Spinal cord (tissue), 10 donors: ENCODE results near the gene LRRC4C. TPM values are rescaled to one million over a fixed set of nuclear protein-coding genes. Genes with fewer than 3 reads are reported as not detected.

ENCODE experiments used
- DNase-seq, 6 donors: peaks; one replicate each; pipeline versions ENCODE4 v3.0.0 to v3.0.0-alpha.2; 2013 to 2015; ENCODE audit warnings: low spot score in 6 of 6, low read depth in 4 of 6
- H3K27ac ChIP-seq: one replicate; pipeline ENCODE4 v1.5.1; 2013; ENCODE audit warnings: low read depth, low read length, control low read depth
- H3K27me3 ChIP-seq: one replicate; pipeline ENCODE4 v1.6.1; 2013; ENCODE audit warnings: low read length; ENCODE audit not compliant: control insufficient read depth, insufficient read depth
- H3K36me3 ChIP-seq: one replicate; pipeline ENCODE4 v1.6.1; 2013; ENCODE audit warnings: low read length; ENCODE audit not compliant: control insufficient read depth, insufficient read depth
- H3K4me1 ChIP-seq: one replicate; pipeline ENCODE4 v1.6.1; 2013; ENCODE audit warnings: low read length; ENCODE audit not compliant: control insufficient read depth, insufficient read depth
- H3K4me3 ChIP-seq: one replicate; pipeline ENCODE4 v1.5.1; 2013; ENCODE audit warnings: low read depth, low read length, control low read depth
- H3K9me3 ChIP-seq: one replicate; pipeline ENCODE4 v1.6.1; 2013; ENCODE audit warnings: low read length; ENCODE audit not compliant: control insufficient read depth, insufficient read depth
- WGBS: methylation state at CpG from one replicate; pipeline ENCODE4 v1.1.5; 2013; ENCODE audit warnings: missing lambda C conversion rate; ENCODE audit not compliant: insufficient coverage; 5-methylcytosine and 5-hydroxymethylcytosine counted together
- polyA plus RNA-seq, 2 donors: library from polyadenylated mRNA; unstranded; fragments of 120-200 nt; gene quantifications; one replicate each; pipeline ENCODE4 v1.2.1, GENCODE V29; 2013; ENCODE audit not compliant: insufficient read length in 2 of 2
- total RNA-seq, 2 donors: library from RNA; depleted of rRNA in 1 of 2; stranded (reverse); fragments of 120-200 nt in 1 of 2; fragments of >200 nt in 1 of 2; gene quantifications; one replicate each; pipeline versions ENCODE4 v1.2.3 to v1.2.4, GENCODE V29; 2013 to 2014
- donor health status: healthy.

Gene LRRC4C
- total and polyA plus RNA-seq, 4 donors = 25.6 to 54.9 (median 39.0) TPM

GRCh38 chr11:40273192-40273732 is 1186.2 kb downstream of the LRRC4C start:
- Histone ChIP-seq H3K9me3 (no peaks in the 10 kb centered on the region), H3K4me3 (no peak overlapping the region), H3K4me1 (no peaks in the 10 kb centered on the region), H3K27me3 (no peaks in the 10 kb centered on the region), H3K36me3 (no peaks in the 10 kb centered on the region), H3K27ac (no peak overlapping the region)
- no CpG with 5 or more reads among the region's 1 CpG for WGBS
- DNase-seq = no peak

- Histone ChIP-seq H3K27ac (no peak overlapping the region), H3K9me3 (no peaks in the 10 kb centered on the region), H3K36me3 (no peaks in the 10 kb centered on the region), H3K27me3 (no peaks in the 10 kb centered on the region), H3K4me3 (no peak overlapping the region), H3K4me1 (no peaks in the 10 kb centered on the region)
- no peak for DNase-seq
- WGBS = 67% methylated on average over 1 of the region's 5 CpGs
Observed at GRCh38 chr11:40271361-40271760, 1188.1 kb downstream of the LRRC4C start.

DNA sequence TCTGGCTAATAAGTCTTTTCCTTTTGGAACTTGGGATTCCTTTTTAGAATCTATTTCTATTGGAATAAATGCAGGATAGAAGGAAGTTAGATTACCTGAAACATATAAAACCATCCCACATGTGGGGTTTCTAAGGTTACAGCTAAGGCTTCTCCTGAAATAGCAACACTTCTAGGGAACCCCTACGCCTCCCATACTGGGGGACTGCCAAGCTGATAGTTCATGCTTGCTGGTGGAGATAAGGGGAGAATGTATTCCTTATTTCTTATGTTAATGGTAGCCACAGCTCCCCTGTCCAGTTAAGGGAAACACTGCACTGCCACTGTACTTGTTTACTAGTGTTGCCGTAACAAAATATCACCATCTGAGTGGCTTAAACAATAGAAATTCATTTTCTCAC is 1189.6 kb downstream of the LRRC4C start:
- Histone ChIP-seq H3K4me1 (no peaks in the 10 kb centered on the region), H3K4me3 (no peak overlapping the region), H3K27ac (no peak overlapping the region), H3K9me3 (no peaks in the 10 kb centered on the region), H3K27me3 (no peaks in the 10 kb centered on the region), H3K36me3 (no peaks in the 10 kb centered on the region)
- DNase-seq = no peak
- WGBS = 80% methylated on average over 1 of the region's 2 CpGs

- H3K27me3 ChIP-seq = no peaks in the 10 kb centered on the region
- no peak overlapping the region for H3K4me3 ChIP-seq
- no peak overlapping the region for H3K27ac ChIP-seq
- no peaks in the 10 kb centered on the region for H3K4me1 ChIP-seq
- no peaks in the 10 kb centered on the region for H3K9me3 ChIP-seq
- no peaks in the 10 kb centered on the region for H3K36me3 ChIP-seq
- WGBS = 100% methylated on average over 1 of the region's 2 CpGs
- peak in 1 of 6 donors; percentile 69 for DNase-seq
Observed at GRCh38 chr11:40268551-40268950, 1190.9 kb downstream of the LRRC4C start.

- whole genome bisulfite sequencing = no CpG with 5 or more reads among the region's 1 CpG
- DNase-seq = no peak
- no peaks in the 10 kb centered on the region for H3K27me3 ChIP-seq
- H3K4me1 ChIP-seq = no peaks in the 10 kb centered on the region
- no peaks in the 10 kb centered on the region for H3K36me3 ChIP-seq
- no peak overlapping the region for H3K27ac ChIP-seq
- peaks cover 2% of the 10 kb centered on the region for H3K9me3 ChIP-seq
- H3K4me3 ChIP-seq = no peak overlapping the region
Observed at GRCh38 chr11:40255457-40255856, 1204.0 kb downstream of the LRRC4C start.

GRCh38 chr11:40253166-40253565 is 1206.3 kb downstream of the LRRC4C start:
- no CpG with 5 or more reads among the region's 1 CpG for WGBS
- H3K4me3 ChIP-seq = no peak overlapping the region
- no peak for DNase-seq
- no peaks in the 10 kb centered on the region for H3K9me3 ChIP-seq
- no peaks in the 10 kb centered on the region for H3K27me3 ChIP-seq
- no peak overlapping the region for H3K27ac ChIP-seq
- no peaks in the 10 kb centered on the region for H3K36me3 ChIP-seq
- H3K4me1 ChIP-seq = no peaks in the 10 kb centered on the region

GRCh38 chr11:40252236-40252635 is 1207.2 kb downstream of the LRRC4C start:
- DNase-seq = no peak
- Histone ChIP-seq H3K4me3 (no peak overlapping the region), H3K9me3 (no peaks in the 10 kb centered on the region), H3K4me1 (no peaks in the 10 kb centered on the region), H3K27me3 (no peaks in the 10 kb centered on the region), H3K27ac (no peak overlapping the region), H3K36me3 (no peaks in the 10 kb centered on the region)
- no CpG with 5 or more reads among the region's 4 CpGs for WGBS

DNA sequence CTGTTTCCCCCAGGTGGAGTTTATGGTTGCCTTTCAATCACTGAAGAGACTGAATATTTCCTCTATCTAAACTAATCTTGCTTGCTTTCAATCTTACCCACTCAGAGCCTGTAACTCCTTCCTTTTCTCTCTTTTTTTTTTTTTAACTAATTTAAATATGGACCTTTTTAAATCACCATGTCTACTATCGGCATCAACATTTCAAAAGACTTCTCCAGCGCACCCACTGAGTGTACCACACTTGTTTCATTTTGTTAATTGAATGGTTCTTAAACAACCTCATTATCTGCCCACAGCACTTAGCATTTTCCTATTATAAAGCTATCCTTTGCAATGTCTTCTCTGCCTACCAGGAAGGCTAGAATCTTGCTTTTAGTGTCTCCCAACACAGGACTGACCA is 1212.5 kb downstream of the LRRC4C start:
- no peaks in the 10 kb centered on the region for H3K27me3 ChIP-seq
- DNase-seq = peak in 1 of 6 donors; percentile 63
- no peaks in the 10 kb centered on the region for H3K4me1 ChIP-seq
- no peak overlapping the region for H3K27ac ChIP-seq
- no peaks in the 10 kb centered on the region for H3K36me3 ChIP-seq
- WGBS = 33% methylated on average over 1 of the region's 2 CpGs
- no peak overlapping the region for H3K4me3 ChIP-seq
- H3K9me3 ChIP-seq = no peaks in the 10 kb centered on the region

DNA sequence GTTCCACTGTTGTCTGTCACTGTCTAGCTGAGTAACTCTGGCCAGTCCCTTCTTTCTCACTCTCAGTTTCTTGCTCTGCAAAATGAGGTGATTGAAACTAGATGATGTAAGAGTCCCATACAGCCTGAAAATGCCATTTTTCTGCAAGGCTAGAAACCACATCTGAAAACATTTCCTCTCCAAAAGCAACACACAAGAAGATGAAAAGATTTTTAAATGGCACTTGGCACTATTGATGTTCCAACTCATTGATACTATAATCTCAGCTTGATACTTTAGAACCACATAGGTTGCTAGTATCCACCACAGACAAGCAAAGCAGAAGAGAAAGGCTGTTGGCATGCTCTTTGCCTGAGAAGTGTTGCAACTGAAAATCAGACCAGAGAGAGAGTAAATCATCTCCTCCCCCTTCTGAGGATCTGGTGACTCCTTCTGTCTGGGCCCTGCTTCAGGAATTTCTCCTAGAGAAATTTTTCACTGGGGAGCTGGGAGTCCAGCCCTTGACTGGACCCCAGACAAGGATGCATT is 1217.9 kb downstream of the LRRC4C start:
- peak in 1 of 6 donors; percentile 44 for DNase-seq
- Histone ChIP-seq H3K27me3 (no peaks in the 10 kb centered on the region), H3K27ac (no peak overlapping the region), H3K9me3 (no peaks in the 10 kb centered on the region), H3K4me1 (no peaks in the 10 kb centered on the region), H3K36me3 (no peaks in the 10 kb centered on the region), H3K4me3 (no peak overlapping the region)

DNA sequence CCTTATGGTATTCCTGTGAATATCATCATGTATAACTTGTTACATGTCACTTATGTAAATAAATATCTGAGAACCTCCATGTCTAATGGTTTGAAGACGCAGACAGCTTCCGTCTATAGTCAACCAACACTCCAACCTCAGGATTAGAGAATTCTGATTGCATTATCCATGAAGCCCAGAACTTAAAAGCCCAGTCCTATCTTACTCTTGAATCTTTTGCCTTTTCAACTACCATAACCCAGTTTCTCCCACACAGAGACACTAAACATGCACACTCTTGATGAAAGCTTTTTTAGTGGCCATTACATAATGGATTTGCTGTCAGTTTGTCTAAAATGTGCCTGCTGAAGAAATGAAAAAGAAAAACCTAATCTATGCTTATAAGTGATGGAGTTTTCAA is 1219.2 kb downstream of the LRRC4C start:
- Histone ChIP-seq H3K9me3 (no peaks in the 10 kb centered on the region), H3K27me3 (no peaks in the 10 kb centered on the region), H3K4me1 (no peaks in the 10 kb centered on the region), H3K27ac (no peak overlapping the region), H3K36me3 (no peaks in the 10 kb centered on the region), H3K4me3 (no peak overlapping the region)
- WGBS = 100% methylated on average over 1 of the region's 2 CpGs
- no peak for DNase-seq
